SU-DHL-6 (cell line): ENCODE results near the gene IDH3G.

Source experiments
- H2AFZ ChIP-seq: fragments of 200-600 bp; sonication (generic); 2 replicates; pipeline ENCODE4 v1.6.1; 2014; ENCODE audit warnings: low read depth, mild to moderate bottlenecking, moderate library complexity, mixed read lengths, antibody characterized with exemption, low read length; ENCODE audit not compliant: severe bottlenecking
- H3F3A ChIP-seq: fragments of 200-600 bp; shearing (Covaris generic); 2 replicates; pipeline ENCODE4 v1.6.0; 2016; ENCODE audit warnings: antibody characterized with exemption, mild to moderate bottlenecking; ENCODE audit not compliant: insufficient read depth
- H3K27ac ChIP-seq: fragments of 200-600 bp; sonication (generic); 2 replicates; pipeline ENCODE4 v1.5.1; 2016; ENCODE audit warnings: low read depth, mild to moderate bottlenecking, low read length, moderate library complexity, mixed read lengths
- H3K27me3 ChIP-seq: fragments of 200-600 bp; sonication (generic), shearing (Covaris generic); 2 replicates; pipeline ENCODE4 v1.6.0; 2014; ENCODE audit warnings: mild to moderate bottlenecking, low read length
- H3K36me3 ChIP-seq: fragments of 200-600 bp; sonication (generic); 2 replicates; pipeline ENCODE4 v1.6.1; 2014; ENCODE audit warnings: mild to moderate bottlenecking, low read length, mixed read lengths
- H3K4me2 ChIP-seq: fragments of 300-600, 200-600 bp; shearing (Covaris generic), sonication (generic); 2 replicates; pipeline ENCODE4 v1.6.0; 2014; ENCODE audit warnings: low read length, low read depth, mild to moderate bottlenecking; ENCODE audit not compliant: poor library complexity, severe bottlenecking
- H3K4me3 ChIP-seq: fragments of 200-600 bp; sonication (generic); 2 replicates; pipeline ENCODE4 v1.5.1; 2014; ENCODE audit warnings: antibody characterized with exemption, low read length, mild to moderate bottlenecking, mixed read lengths; ENCODE audit not compliant: insufficient read depth, poor library complexity, severe bottlenecking
- H3K79me2 ChIP-seq: fragments of 200-600 bp; sonication (generic); 2 replicates; pipeline ENCODE4 v1.6.1; 2014; ENCODE audit warnings: mild to moderate bottlenecking, low read length, moderate library complexity; ENCODE audit not compliant: insufficient read depth
- H3K9ac ChIP-seq: fragments of 200-600 bp; sonication (generic); 2 replicates; pipeline ENCODE4 v1.7.0; 2014; ENCODE audit warnings: mild to moderate bottlenecking, low read length
- H3K9me2 ChIP-seq: fragments of 200-600 bp; sonication (generic); replicated peaks from 2 replicates; pipeline ENCODE4 v1.6.1; 2014; ENCODE audit warnings: low read length; ENCODE audit not compliant: insufficient read depth
- H3K9me3 ChIP-seq: fragments of 200-600 bp; sonication (generic); 2 replicates; pipeline ENCODE4 v1.6.1; 2014; ENCODE audit warnings: low read length, mixed read lengths; ENCODE audit not compliant: insufficient read depth
- H4K20me1 ChIP-seq: fragments of 200-600 bp; sonication (generic); 2 replicates; pipeline ENCODE4 v1.6.1; 2014; ENCODE audit warnings: low read depth, mild to moderate bottlenecking, antibody characterized with exemption, low read length, moderate library complexity, mixed read lengths
- EZH2phosphoT487 ChIP-seq: fragments of 200-600 bp; sonication (generic), shearing (Covaris generic); conservative IDR thresholded peaks from 2 replicates; pipeline ENCODE4 v1.6.1; 2018; ENCODE audit warnings: mild to moderate bottlenecking, antibody characterized with exemption, low read length, moderate library complexity, mixed read lengths
- TF ChIP-seq, protein P1 (sequence below): fragments of 200-600 bp; sonication (generic); IDR thresholded peaks from one replicate; pipeline ENCODE4 v1.5.1; 2017; ENCODE audit warnings: antibody characterized with exemption, mild to moderate bottlenecking, low read length, moderate library complexity; ENCODE audit not compliant: insufficient read depth, poor library complexity, severe bottlenecking

Gene IDH3G

GRCh38 chrX:153786669-153787068, 7.5 kb downstream of the IDH3G start:
- no peaks in the 10 kb centered on the region for H3K9me2 ChIP-seq
- H3K27me3 ChIP-seq, result no peaks in the 10 kb centered on the region
- no peaks in the 10 kb centered on the region for H3K9me3 ChIP-seq
- H3F3A ChIP-seq, result no peaks in the 10 kb centered on the region
- no peak overlapping the region for H2AFZ ChIP-seq
- H3K4me2 ChIP-seq, result no peak overlapping the region
- no peak overlapping the region for H3K9ac ChIP-seq
- TF ChIP-seq, protein P1, sequence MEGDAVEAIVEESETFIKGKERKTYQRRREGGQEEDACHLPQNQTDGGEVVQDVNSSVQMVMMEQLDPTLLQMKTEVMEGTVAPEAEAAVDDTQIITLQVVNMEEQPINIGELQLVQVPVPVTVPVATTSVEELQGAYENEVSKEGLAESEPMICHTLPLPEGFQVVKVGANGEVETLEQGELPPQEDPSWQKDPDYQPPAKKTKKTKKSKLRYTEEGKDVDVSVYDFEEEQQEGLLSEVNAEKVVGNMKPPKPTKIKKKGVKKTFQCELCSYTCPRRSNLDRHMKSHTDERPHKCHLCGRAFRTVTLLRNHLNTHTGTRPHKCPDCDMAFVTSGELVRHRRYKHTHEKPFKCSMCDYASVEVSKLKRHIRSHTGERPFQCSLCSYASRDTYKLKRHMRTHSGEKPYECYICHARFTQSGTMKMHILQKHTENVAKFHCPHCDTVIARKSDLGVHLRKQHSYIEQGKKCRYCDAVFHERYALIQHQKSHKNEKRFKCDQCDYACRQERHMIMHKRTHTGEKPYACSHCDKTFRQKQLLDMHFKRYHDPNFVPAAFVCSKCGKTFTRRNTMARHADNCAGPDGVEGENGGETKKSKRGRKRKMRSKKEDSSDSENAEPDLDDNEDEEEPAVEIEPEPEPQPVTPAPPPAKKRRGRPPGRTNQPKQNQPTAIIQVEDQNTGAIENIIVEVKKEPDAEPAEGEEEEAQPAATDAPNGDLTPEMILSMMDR, result no peak
- TF ChIP-seq EZH2phosphoT487, result no peak
- no peaks in the 10 kb centered on the region for H4K20me1 ChIP-seq
- H3K36me3 ChIP-seq, result no peaks in the 10 kb centered on the region
- no peak overlapping the region for H3K4me3 ChIP-seq
- H3K27ac ChIP-seq, result no peak overlapping the region
- H3K79me2 ChIP-seq, result peaks cover under 1% of the 10 kb centered on the region; the same call in 1 of the 2 replicates

DNA sequence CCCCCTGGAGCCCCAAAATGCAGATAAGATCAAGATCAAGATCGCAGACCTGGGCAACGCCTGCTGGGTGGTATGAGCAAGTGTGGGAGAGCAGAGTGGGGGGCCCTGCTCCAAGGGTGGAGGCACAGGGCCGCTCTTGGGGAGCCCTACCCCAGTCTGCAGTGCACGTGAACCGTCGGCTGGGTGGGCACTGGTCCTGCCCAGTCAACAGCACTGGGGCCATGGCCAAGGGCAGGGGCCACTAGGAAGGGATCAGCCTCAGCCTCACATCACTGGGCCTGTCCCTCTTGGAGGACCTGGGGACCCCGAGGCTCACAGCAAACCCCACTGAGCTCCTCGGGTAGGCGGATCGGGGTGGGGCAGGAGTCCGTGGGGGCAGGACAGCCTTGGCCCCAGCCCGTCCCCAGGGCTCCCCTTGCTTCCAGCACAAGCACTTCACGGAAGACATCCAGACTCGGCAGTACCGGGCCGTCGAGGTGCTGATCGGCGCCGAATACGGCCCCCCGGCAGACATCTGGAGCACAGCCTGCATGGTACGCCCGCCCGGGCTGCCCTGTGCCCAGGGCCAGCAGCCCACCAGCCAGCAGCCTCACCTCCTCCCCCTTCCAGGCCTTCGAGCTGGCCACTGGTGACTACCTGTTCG, 9.7 kb downstream of the IDH3G start:
- Histone ChIP-seq H3F3A (no peaks in the 10 kb centered on the region), H3K9me2 (no peaks in the 10 kb centered on the region), H3K4me3 (no peak overlapping the region), H3K36me3 (no peaks in the 10 kb centered on the region), H4K20me1 (no peaks in the 10 kb centered on the region; the same call in 1 of the 2 replicates), H3K79me2 (no peaks in the 10 kb centered on the region), H2AFZ (no peak overlapping the region), H3K9ac (no peak overlapping the region), H3K9me3 (no peaks in the 10 kb centered on the region), H3K27ac (no peak overlapping the region), H3K4me2 (no peak overlapping the region), H3K27me3 (no peaks in the 10 kb centered on the region)
- no peak for TF ChIP-seq EZH2phosphoT487
- TF ChIP-seq, protein P1, result no peak

- TF ChIP-seq, protein P1, result no peak
- Histone ChIP-seq H3K9me3 (no peaks in the 10 kb centered on the region), H3K9me2 (no peaks in the 10 kb centered on the region), H3K9ac (no peak overlapping the region), H3K4me3 (no peak overlapping the region), H3K4me2 (no peak overlapping the region), H3K27me3 (no peaks in the 10 kb centered on the region), H2AFZ (no peak overlapping the region), H3K79me2 (no peaks in the 10 kb centered on the region), H4K20me1 (no peaks in the 10 kb centered on the region; the same call in 1 of the 2 replicates), H3F3A (no peaks in the 10 kb centered on the region), H3K36me3 (no peaks in the 10 kb centered on the region), H3K27ac (no peak overlapping the region)
Observed at GRCh38 chrX:153783378-153784013, 10.7 kb downstream of the IDH3G start.
